ENCODE results near the gene EPHB4.

Gene EPHB4

DNA sequence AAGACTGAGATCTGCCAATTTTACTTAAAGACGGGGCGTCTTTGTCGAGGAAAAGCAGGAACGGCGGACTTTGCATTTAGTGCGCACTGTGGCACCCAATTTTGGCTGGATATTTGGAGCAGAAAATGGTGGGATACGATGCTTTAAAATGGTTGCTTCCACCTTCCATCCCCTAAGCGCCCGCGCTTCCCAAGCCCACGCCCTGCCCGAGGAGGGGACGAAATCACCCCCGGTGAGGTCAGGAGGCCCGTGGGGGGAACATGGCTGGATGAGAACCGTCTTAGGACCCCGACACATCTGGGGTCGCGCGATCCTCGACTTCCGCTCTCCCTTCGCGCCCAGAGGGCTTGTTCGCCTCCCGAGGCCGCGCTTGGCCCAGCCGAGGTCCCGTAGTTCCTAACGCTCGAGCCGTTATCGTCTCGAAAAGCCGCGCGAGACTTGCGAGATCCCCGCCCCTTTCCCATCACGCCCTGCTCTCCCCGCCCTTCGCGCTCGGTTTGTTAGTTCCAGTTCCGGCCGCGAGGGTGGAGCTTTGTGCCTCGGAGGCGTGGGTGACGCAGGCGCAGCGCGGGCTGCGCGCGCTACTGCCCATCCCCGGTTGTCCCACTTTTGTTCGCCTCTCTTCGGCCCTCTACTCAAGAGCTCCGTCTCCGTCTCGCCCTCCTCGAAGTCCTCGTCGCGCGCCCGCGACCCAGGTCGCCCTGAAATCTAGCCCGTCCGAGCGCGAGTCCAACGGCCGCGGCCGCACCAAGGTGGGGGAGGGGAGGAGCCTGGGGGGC is 47.4 kb upstream of the EPHB4 start, which contains the start of gene SRRT (continued):
- TF ChIP-seq, protein P1, sequence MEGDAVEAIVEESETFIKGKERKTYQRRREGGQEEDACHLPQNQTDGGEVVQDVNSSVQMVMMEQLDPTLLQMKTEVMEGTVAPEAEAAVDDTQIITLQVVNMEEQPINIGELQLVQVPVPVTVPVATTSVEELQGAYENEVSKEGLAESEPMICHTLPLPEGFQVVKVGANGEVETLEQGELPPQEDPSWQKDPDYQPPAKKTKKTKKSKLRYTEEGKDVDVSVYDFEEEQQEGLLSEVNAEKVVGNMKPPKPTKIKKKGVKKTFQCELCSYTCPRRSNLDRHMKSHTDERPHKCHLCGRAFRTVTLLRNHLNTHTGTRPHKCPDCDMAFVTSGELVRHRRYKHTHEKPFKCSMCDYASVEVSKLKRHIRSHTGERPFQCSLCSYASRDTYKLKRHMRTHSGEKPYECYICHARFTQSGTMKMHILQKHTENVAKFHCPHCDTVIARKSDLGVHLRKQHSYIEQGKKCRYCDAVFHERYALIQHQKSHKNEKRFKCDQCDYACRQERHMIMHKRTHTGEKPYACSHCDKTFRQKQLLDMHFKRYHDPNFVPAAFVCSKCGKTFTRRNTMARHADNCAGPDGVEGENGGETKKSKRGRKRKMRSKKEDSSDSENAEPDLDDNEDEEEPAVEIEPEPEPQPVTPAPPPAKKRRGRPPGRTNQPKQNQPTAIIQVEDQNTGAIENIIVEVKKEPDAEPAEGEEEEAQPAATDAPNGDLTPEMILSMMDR (tag by site-specific recombination; IDR thresholded peaks at IDR 0.05): peak; percentile 78
- no peak for TF ChIP-seq ZNF354C (tag by site-specific recombination; IDR thresholded peaks at IDR 0.05; ENCODE audit: borderline replicate concordance, low read depth)
- peak; percentile 79; the same call in 1 of the 2 replicates for TF ChIP-seq ZNF561 (tag by site-specific recombination; IDR thresholded peaks at IDR 0.05; ENCODE audit: borderline replicate concordance)
- TF ChIP-seq, protein P2, sequence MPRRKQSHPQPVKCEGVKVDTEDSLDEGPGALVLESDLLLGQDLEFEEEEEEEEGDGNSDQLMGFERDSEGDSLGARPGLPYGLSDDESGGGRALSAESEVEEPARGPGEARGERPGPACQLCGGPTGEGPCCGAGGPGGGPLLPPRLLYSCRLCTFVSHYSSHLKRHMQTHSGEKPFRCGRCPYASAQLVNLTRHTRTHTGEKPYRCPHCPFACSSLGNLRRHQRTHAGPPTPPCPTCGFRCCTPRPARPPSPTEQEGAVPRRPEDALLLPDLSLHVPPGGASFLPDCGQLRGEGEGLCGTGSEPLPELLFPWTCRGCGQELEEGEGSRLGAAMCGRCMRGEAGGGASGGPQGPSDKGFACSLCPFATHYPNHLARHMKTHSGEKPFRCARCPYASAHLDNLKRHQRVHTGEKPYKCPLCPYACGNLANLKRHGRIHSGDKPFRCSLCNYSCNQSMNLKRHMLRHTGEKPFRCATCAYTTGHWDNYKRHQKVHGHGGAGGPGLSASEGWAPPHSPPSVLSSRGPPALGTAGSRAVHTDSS (tag by site-specific recombination; IDR thresholded peaks at IDR 0.05): 0 out of 2 replicates have a peak, but pooled peaks have one; percentile 12
- no peak for TF ChIP-seq ZNF510 (tag by site-specific recombination; IDR thresholded peaks at IDR 0.05; ENCODE audit: insufficient replicate concordance)
- peak; percentile 28; the same call in 1 of the 2 replicates for TF ChIP-seq REST (tag by site-specific recombination; IDR thresholded peaks at IDR 0.05)
- peak; percentile 81 for TF ChIP-seq KLF1 (tag by site-specific recombination; IDR thresholded peaks at IDR 0.05)
- TF ChIP-seq ZNF449 (tag by site-specific recombination; IDR thresholded peaks at IDR 0.05): peak; percentile 19; the same call in 1 of the 2 replicates
- TF ChIP-seq, protein P3, sequence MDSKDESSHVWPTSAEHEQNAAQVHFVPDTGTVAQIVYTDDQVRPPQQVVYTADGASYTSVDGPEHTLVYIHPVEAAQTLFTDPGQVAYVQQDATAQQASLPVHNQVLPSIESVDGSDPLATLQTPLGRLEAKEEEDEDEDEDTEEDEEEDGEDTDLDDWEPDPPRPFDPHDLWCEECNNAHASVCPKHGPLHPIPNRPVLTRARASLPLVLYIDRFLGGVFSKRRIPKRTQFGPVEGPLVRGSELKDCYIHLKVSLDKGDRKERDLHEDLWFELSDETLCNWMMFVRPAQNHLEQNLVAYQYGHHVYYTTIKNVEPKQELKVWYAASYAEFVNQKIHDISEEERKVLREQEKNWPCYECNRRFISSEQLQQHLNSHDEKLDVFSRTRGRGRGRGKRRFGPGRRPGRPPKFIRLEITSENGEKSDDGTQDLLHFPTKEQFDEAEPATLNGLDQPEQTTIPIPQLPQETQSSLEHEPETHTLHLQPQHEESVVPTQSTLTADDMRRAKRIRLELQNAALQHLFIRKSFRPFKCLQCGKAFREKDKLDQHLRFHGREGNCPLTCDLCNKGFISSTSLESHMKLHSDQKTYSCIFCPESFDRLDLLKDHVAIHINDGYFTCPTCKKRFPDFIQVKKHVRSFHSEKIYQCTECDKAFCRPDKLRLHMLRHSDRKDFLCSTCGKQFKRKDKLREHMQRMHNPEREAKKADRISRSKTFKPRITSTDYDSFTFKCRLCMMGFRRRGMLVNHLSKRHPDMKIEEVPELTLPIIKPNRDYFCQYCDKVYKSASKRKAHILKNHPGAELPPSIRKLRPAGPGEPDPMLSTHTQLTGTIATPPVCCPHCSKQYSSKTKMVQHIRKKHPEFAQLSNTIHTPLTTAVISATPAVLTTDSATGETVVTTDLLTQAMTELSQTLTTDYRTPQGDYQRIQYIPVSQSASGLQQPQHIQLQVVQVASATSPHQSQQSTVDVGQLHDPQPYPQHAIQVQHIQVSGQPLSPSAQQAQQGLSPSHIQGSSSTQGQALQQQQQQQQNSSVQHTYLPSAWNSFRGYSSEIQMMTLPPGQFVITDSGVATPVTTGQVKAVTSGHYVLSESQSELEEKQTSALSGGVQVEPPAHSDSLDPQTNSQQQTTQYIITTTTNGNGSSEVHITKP (tag by site-specific recombination; IDR thresholded peaks at IDR 0.05): peak; percentile 96
- TF ChIP-seq GLI4 (tag by site-specific recombination; IDR thresholded peaks at IDR 0.05): peak; percentile 64; the same call in 1 of the 2 replicates
- no peak for TF ChIP-seq ZNF624 (tag by site-specific recombination; IDR thresholded peaks at IDR 0.05)
- TF ChIP-seq PATZ1 (tag by site-specific recombination; IDR thresholded peaks at IDR 0.05): peak; percentile 73
- TF ChIP-seq PBX3 (CRISPR knock-in tag; IDR thresholded peaks at IDR 0.05): 0 out of 2 replicates have a peak, but pooled peaks have one; percentile 41
- peak; percentile 86 for TF ChIP-seq ZBTB6 (tag by site-specific recombination; IDR thresholded peaks at IDR 0.05)
- TF ChIP-seq ZNF10 (tag by site-specific recombination; IDR thresholded peaks at IDR 0.05): no peak
